SK-N-SH treated with all-trans-retinoic acid at 6 μM for 48 hours (cell line): ENCODE results near the gene NAIF1.

ENCODE experiments used
- ATAC-seq: fragments of 200-7000 bp; cut with Tn5 transposase; 3 replicates; pipeline ENCODE4 v1.9.1; 2020; ENCODE audit warnings: mild to moderate bottlenecking, moderate library complexity
- ARNTL ChIP-seq: fragments of 450-650 bp; formaldehyde crosslinking; IDR thresholded peaks from 2 replicates; pipeline ENCODE4 v1.5.0; 2020; ENCODE audit warnings: low read depth, mild to moderate bottlenecking, moderate library complexity, borderline replicate concordance
- CSRNP3 ChIP-seq: fragments of 250-450 bp; sonication (Bioruptor Pico); IDR thresholded peaks from 2 replicates; pipeline ENCODE4 v1.5.1; 2021; ENCODE audit warnings: mild to moderate bottlenecking, moderate library complexity
- ESRRG ChIP-seq: fragments of 250-450 bp; sonication (Bioruptor Pico); IDR thresholded peaks from 2 replicates; pipeline ENCODE4 v1.6.1; 2021; ENCODE audit warnings: mild to moderate bottlenecking
- GLIS3 ChIP-seq: fragments of 250-450 bp; sonication (Bioruptor Pico); IDR thresholded peaks from 2 replicates; pipeline ENCODE4 v1.5.0; 2020; ENCODE audit warnings: mild to moderate bottlenecking, moderate library complexity
- ISL1 ChIP-seq: fragments of 250-450 bp; sonication (Bioruptor Pico); IDR thresholded peaks from 2 replicates; pipeline ENCODE4 v2.1.2; 2022; ENCODE audit warnings: mild to moderate bottlenecking, moderate library complexity
- OSR1 ChIP-seq: fragments of 250-450 bp; sonication (Bioruptor Pico); IDR thresholded peaks from 2 replicates; pipeline ENCODE4 v1.8.0; 2022; ENCODE audit warnings: moderate library complexity, mild to moderate bottlenecking, inconsistent platforms
- PATZ1 ChIP-seq: fragments of 250-450 bp; sonication (Bioruptor Pico); IDR thresholded peaks from 2 replicates; pipeline ENCODE4 v1.8.0; 2020; ENCODE audit warnings: mild to moderate bottlenecking, moderate library complexity, borderline replicate concordance
- PPARA ChIP-seq: fragments of 250-450 bp; sonication (Bioruptor Pico); IDR thresholded peaks from 2 replicates; pipeline ENCODE4 v1.5.0; 2020; ENCODE audit warnings: mild to moderate bottlenecking, borderline replicate concordance
- RARB ChIP-seq: fragments of 250-450 bp; sonication (Bioruptor Pico); IDR thresholded peaks from 2 replicates; pipeline ENCODE4 v1.8.0; 2021; ENCODE audit warnings: mild to moderate bottlenecking, moderate library complexity
- SNAI2 ChIP-seq: fragments of 250-450 bp; sonication (Bioruptor Pico); IDR thresholded peaks from 2 replicates; pipeline ENCODE4 v1.5.0; 2020; ENCODE audit warnings: mild to moderate bottlenecking, moderate library complexity
- TCF4 ChIP-seq: fragments of 250-450 bp; sonication (Bioruptor Pico); IDR thresholded peaks from 2 replicates; pipeline ENCODE4 v1.8.0; 2021; ENCODE audit warnings: mild to moderate bottlenecking, moderate library complexity, borderline replicate concordance
- TOX ChIP-seq: fragments of 250-450 bp; sonication (Bioruptor Pico); IDR thresholded peaks from 2 replicates; pipeline ENCODE4 v1.8.0; 2021; ENCODE audit warnings: mild to moderate bottlenecking, moderate library complexity, borderline replicate concordance
- ZFP3 ChIP-seq: fragments of 250-450 bp; sonication (Bioruptor Pico); IDR thresholded peaks from 2 replicates; pipeline ENCODE4 v1.5.0; 2020; ENCODE audit warnings: mild to moderate bottlenecking, moderate library complexity
- ZNF565 ChIP-seq: fragments of 450-650 bp; formaldehyde crosslinking; conservative IDR thresholded peaks from 2 replicates; pipeline ENCODE4 v1.5.0; 2020; ENCODE audit warnings: low read depth, mild to moderate bottlenecking, moderate library complexity
- ZNF70 ChIP-seq: fragments of 450-650 bp; formaldehyde crosslinking; IDR thresholded peaks from 2 replicates; pipeline ENCODE4 v1.5.0; 2020; ENCODE audit warnings: mild to moderate bottlenecking, moderate library complexity
- ZNF8 ChIP-seq: fragments of 450-650 bp; formaldehyde crosslinking; IDR thresholded peaks from 2 replicates; pipeline ENCODE4 v1.5.0; 2020; ENCODE audit warnings: mild to moderate bottlenecking, moderate library complexity
- TF ChIP-seq, protein P1 (sequence below): fragments of 250-450 bp; sonication (Bioruptor Pico); IDR thresholded peaks from 2 replicates; pipeline ENCODE4 v1.5.1; 2020; ENCODE audit warnings: low read depth, mild to moderate bottlenecking, moderate library complexity
- TF ChIP-seq, protein P2 (sequence below): fragments of 250-450 bp; sonication (Bioruptor Pico); IDR thresholded peaks from 2 replicates; pipeline ENCODE4 v1.8.0; 2021; ENCODE audit warnings: low read depth, mild to moderate bottlenecking, moderate library complexity, borderline replicate concordance
- TF ChIP-seq, protein P3 (sequence below): fragments of 250-450 bp; sonication (Bioruptor Pico); IDR thresholded peaks from 2 replicates; pipeline ENCODE4 v1.5.0; 2020; ENCODE audit warnings: mild to moderate bottlenecking, moderate library complexity

Gene NAIF1

DNA sequence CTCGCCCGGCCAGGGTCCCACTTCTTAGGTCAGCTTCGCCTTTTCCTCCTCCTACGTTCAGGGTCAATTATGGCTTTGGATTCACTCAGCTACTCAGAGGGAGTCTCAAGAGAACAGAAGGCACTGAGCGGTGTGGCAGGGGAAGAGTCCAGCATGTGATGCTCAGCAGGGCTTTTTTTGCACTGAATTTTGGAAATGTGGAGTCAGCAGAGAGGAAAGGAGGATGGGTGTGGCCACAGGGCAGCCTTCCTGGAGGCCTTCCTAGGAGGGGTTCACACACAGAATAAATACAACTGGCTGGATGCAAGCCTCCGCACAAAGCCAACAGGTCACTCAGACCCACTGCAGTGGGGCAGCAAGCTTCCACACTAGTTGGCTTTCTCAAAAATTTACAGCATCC is 4.8 kb downstream of the NAIF1 start (continued):
- TF ChIP-seq, protein P1, sequence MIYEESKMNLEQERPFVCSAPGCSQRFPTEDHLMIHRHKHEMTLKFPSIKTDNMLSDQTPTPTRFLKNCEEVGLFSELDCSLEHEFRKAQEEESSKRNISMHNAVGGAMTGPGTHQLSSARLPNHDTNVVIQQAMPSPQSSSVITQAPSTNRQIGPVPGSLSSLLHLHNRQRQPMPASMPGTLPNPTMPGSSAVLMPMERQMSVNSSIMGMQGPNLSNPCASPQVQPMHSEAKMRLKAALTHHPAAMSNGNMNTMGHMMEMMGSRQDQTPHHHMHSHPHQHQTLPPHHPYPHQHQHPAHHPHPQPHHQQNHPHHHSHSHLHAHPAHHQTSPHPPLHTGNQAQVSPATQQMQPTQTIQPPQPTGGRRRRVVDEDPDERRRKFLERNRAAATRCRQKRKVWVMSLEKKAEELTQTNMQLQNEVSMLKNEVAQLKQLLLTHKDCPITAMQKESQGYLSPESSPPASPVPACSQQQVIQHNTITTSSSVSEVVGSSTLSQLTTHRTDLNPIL: no peak
- TF ChIP-seq OSR1 (CRISPR knock-in tag) (no peak), GLIS3 (no peak), ISL1 (CRISPR knock-in tag) (no peak)

- TF ChIP-seq ZNF70 (CRISPR knock-in tag) (no peak), PPARA (no peak), PATZ1 (CRISPR knock-in tag) (no peak), OSR1 (CRISPR knock-in tag) (no peak), ESRRG (no peak)
- peak; percentile 31; the same call in 1 of the 3 replicates for ATAC-seq
Measured at GRCh38 chr9:128061275-128061960, 5.7 kb downstream of the NAIF1 start.

- ATAC-seq: no peak
- TF ChIP-seq SNAI2 (CRISPR knock-in tag) (no peak), PPARA (no peak), PATZ1 (CRISPR knock-in tag) (no peak), ISL1 (CRISPR knock-in tag) (no peak), ZNF70 (CRISPR knock-in tag) (no peak), ZNF565 (CRISPR knock-in tag) (no peak), TCF4 (CRISPR knock-in tag) (no peak), ZNF8 (CRISPR knock-in tag) (no peak), TOX (CRISPR knock-in tag) (no peak), ZFP3 (CRISPR knock-in tag) (no peak), CSRNP3 (CRISPR knock-in tag) (no peak), RARB (CRISPR knock-in tag) (no peak), OSR1 (CRISPR knock-in tag) (no peak), ARNTL (CRISPR knock-in tag) (no peak)
- TF ChIP-seq, protein P2, sequence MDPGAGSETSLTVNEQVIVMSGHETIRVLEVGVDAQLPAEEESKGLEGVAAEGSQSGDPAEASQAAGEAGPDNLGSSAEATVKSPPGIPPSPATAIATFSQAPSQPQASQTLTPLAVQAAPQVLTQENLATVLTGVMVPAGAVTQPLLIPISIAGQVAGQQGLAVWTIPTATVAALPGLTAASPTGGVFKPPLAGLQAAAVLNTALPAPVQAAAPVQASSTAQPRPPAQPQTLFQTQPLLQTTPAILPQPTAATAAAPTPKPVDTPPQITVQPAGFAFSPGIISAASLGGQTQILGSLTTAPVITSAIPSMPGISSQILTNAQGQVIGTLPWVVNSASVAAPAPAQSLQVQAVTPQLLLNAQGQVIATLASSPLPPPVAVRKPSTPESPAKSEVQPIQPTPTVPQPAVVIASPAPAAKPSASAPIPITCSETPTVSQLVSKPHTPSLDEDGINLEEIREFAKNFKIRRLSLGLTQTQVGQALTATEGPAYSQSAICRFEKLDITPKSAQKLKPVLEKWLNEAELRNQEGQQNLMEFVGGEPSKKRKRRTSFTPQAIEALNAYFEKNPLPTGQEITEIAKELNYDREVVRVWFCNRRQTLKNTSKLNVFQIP (CRISPR knock-in tag): no peak
- TF ChIP-seq, protein P1: no peak
- TF ChIP-seq, protein P3, sequence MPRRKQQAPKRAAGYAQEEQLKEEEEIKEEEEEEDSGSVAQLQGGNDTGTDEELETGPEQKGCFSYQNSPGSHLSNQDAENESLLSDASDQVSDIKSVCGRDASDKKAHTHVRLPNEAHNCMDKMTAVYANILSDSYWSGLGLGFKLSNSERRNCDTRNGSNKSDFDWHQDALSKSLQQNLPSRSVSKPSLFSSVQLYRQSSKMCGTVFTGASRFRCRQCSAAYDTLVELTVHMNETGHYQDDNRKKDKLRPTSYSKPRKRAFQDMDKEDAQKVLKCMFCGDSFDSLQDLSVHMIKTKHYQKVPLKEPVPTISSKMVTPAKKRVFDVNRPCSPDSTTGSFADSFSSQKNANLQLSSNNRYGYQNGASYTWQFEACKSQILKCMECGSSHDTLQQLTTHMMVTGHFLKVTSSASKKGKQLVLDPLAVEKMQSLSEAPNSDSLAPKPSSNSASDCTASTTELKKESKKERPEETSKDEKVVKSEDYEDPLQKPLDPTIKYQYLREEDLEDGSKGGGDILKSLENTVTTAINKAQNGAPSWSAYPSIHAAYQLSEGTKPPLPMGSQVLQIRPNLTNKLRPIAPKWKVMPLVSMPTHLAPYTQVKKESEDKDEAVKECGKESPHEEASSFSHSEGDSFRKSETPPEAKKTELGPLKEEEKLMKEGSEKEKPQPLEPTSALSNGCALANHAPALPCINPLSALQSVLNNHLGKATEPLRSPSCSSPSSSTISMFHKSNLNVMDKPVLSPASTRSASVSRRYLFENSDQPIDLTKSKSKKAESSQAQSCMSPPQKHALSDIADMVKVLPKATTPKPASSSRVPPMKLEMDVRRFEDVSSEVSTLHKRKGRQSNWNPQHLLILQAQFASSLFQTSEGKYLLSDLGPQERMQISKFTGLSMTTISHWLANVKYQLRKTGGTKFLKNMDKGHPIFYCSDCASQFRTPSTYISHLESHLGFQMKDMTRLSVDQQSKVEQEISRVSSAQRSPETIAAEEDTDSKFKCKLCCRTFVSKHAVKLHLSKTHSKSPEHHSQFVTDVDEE: no peak
Measured at GRCh38 chr9:128059365-128059983, 7.6 kb downstream of the NAIF1 start.
